Activated CD8-positive, alpha-beta memory T cell treated with anti-CD3 and anti-CD28 coated beads, Interleukin-2, amount 50 U/mL, for 48 hours (primary cell): ENCODE measurements around the gene USP7.

Experiments used
- DNase-seq: peaks from one replicate; pipeline ENCODE4 v3.0.0-alpha.2; 2020

The USP7 gene

DNA sequence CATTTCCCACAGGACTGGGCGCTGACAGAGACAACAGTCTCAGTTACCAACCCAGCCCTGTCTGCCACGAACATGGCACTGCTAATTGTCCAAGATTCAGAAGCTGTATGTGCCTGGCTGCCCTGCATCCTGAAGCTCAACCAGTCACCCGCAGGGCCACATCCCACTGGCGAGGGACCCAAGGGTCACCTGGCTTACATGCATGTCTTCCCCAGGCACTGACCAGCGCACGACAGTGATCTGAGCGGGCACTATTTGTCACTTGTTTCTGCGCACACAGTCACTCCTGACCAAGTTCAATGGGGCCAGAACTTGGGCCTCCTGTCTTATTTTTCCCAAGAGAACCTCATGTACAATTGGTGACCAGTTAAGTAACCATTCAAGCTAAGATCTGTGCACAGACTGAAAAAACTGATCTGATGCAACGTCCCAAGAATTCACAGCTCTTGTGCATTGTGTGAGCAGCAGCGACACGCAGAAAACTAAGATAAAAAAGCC is 13.1 kb downstream of the USP7 start:
- no peak for DNase-seq

DNA sequence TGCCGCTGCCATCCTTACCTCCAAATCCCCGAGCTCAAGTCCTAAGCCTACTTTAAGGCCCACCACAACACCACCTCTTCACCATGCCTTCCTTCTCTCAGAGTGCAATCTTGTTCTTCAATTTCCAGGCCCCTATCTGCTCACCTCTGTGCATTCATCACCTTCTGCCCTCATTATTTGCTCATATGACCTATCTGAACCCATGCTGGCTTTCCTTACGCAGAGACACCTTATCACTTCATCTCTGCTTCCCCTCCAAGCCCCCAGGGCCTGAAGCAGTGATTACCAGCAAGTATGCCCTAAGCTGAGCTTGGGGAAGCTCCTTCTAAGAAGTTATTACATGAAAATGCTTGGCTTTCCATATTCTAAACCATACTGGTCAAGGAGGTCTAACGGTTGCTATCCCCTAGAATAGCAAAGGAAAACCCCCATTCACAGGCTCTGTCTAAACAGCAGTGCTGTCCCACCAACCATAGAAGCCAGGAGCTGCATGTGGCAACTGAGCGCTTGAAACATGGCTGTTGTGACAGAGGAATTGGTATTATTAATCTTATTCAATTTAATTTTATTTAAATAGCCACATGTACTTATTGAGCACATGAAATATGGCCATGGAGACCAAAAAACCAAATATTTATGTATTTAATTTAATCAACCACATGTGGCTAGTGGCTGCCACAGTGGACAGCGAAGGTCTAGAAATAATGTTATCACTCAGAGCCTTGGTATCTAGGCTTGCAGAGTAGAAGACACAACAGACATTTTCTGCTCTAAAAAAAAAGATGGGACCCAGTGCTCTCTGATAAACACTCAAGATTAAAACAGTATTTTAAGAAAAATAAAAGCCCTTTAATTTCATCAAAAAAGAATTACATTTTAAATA is 13.9 kb downstream of the USP7 start:
- DNase-seq: no peak

DNA sequence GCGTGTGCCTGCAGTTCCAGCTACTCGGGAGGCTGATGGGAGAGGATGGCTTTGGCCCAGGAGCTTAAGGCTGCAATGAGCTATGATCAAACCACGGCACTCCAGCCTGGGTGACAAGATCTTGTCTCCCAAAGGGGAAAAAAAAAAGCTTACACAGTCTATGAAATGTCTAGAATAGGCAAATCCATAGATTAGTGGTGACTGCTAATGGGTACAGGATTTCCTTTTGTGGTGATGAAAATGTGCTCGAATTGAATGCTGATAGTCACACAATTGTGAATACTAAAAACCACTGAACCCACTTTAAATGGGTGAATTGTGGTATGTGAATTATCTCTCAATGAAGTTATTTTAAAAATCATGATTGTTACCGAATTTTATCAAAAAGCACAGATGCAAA is 14.9 kb downstream of the USP7 start:
- DNase-seq: no peak

DNA sequence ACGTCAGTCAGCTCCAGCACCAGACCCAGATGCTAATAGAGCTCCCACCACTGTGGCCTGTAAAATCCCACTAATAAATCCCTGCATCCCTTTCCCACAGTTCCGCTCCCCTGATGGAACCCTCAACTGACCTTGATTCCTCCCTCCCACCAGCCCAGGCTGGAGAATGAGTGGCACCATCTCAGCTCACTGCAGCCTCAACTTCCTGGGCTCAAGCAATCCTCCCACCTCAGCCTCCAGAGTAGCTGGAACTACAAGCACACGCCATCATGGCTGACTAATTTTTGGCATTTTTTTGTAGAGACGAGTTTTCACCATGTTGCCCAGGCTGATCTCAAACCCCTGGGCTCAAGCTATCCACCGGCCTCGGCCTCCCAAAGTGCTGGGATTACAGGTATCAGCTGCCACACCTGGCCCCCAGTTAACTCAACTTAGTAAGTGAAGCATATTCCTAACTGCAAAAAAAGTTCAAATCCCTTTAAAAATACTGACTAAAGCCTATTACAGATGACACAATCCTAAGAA is 15.6 kb downstream of the USP7 start:
- DNase-seq: no peak

DNA sequence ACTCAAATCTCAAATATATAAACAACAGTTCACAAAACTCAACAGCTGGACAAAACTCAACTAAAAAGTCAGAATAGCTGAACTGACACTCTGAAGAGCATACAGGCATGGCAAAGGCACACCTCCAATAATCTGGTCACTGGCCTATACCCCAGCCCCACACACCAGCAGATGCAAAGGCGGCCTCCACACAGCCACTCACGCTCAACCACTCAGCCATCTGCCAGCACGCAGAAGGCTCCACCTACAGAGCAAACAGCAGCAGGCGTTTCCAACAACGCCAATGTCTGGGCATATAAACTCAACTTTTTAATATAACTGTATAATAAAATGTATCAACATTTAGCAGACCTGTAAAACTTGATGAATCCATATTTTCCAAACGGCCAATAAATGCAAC is 17.2 kb downstream of the USP7 start:
- DNase-seq: no peak

DNA sequence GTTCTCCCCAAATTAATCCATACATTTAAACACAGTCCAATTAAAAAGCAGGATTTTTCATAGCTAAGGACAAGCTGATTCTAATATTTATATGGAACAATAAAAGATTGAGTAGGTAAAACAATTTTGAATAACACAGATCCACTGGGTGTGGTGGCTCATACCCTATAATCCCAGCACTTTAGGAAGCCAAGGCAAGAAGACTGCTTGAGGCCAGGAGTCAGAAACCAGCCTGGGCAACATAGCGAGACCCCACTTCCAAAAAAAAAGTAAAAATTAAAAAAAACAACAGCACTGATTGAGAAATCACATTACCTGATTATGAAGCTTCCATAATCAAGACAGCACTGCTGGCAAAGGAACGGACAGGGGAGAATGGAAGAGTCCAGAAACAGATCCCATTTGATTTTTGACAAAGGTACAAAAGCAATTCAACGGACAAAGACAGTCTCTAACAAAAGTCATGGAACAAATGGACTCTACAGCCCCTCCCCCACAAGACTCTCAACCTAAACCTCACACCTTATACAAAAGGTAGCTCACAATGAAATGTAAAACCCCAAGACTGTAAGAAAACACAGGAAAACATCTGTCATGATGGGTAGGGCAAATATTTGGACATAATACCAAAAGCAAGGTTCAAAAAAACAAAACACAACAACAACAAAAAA is 17.9 kb downstream of the USP7 start:
- no peak for DNase-seq

DNA sequence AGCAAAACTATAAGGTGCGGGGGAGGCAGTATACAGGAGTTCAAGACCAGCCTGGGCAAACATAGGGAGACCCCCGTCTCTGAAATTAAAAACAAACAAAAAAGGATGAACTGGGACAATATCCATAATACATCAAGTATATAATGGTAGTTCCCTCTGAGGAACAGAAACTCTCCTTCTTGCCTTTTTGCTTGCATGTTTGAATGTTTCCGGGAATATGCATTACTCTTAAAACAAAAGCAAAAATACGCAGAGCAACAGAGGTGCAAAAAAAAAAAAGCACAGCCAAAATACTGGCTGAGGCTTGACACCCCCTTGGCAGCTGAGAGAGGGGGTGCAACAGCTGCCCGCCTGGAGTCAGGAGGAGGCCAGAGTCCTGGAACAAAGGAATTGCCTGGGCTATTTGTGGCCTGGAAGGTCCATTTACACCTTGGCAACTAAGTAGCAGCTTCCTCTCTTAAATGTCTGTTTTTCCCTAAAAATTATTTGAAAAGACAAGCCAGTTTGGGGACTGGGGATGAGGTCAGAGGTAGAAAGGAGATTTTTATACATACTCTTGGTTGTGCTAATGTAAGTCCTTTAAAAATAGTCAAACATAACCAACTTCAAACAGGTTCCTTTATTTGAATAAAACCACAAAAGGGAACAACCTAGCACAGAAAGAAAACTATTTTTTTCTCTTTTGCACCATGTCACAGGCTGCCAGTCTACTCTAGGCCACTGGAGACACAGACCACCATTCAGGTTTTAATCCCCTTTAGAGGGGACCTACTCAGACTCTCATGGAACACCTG is 19.5 kb downstream of the USP7 start:
- DNase-seq: no peak

DNA sequence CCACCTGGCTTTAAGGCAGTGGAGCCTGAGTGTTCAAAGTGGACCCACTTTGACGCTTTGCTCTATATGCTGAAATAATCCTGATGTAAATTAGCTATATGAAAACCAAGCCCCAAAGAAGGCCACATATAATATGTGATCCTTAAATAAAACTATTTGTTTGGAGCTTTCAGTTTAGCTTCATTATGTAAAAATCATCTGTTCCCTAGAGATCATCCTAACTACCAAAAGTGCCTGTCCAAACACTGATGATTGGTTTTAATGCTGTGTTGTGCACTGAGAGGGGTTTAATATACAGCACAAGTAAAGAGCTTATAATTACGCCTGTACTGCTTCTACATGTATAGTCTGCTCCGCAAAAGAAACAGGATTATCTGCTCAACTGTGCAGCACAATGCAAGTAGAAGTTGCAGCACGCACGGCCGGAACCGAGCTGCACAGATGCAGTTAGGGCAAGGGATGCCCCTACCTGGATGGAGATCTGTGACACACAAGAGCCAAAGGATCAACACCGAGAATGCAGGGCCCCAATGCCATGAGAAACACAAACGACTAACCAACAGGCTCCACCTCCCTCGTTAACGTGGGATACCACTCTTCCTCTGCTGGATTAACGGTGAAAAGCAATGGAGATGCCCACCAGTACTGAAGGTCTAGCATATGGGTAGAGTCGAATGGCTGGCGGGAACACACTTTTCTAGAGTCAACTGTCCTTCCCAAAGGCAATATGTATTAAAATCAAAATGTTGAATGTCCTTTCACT is 20.5 kb downstream of the USP7 start:
- no peak for DNase-seq

DNA sequence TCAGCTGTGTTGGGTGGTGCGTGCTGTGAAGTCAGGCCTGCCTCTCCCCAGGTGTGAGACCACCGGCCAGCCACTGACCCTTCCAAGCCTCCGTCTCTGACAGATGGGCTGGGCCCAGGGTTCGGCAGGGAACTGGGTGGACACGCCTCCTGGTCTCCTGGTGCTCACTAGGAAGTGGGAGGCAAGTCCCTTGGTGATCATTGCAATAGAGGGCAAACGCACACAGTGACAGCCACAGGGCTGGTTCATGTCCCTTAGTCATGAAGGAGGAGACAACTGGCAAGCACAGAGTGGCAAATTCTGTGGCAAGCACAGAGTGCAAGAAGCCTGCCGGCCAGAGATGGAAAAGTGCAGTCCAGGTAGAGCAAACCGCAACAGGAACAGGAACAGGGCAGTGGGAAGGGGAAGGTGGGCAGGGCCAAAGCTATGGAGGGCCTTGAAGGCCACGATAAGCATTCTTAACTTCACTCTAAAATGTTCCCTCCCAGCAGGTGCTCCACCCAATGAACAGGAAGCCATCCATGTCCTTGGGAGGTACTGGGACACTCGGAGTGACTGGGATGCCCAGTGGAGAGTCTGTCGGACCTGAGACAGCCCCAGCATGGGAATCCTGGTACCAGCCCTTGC is 21.9 kb downstream of the USP7 start:
- no peak for DNase-seq

DNA sequence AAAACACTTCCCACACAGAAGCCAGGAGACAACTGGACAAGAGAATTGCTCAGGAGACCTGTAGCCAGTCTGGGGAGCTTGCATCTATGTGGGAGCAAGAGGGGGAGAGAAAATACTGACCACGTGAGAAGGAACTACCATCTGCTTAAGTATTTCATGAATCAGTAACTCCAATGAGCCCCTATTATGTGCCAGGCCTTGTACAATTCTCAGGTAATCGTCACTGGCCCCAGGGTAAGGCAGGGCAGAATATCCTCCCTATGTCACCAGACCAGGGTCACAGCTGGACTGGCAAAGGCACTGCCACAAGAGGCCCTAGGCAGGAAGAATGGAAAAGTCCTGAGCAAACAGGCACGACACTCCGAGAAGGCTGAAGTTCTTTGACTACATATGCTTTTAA is 25.9 kb downstream of the USP7 start:
- no peak for DNase-seq

DNA sequence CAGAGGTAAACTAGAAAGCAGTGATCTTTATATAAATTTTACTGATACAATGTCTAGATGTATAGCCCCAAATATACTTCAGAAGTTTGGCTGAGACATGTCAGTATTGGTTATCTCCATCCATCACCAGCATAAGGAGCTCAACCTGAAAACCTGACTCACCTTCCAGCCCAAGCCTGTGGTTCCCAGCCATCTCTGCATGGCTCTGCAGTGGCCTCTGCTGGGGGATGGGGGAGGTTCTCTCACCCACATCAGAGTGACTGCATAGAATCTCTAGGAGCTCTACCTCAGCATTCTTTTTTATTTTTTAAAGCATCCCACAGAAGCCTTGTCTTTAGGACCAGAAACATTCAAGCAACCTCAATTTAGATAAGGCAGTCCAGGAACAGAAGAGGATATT is 27.3 kb downstream of the USP7 start:
- peak; percentile 84 for DNase-seq

DNA sequence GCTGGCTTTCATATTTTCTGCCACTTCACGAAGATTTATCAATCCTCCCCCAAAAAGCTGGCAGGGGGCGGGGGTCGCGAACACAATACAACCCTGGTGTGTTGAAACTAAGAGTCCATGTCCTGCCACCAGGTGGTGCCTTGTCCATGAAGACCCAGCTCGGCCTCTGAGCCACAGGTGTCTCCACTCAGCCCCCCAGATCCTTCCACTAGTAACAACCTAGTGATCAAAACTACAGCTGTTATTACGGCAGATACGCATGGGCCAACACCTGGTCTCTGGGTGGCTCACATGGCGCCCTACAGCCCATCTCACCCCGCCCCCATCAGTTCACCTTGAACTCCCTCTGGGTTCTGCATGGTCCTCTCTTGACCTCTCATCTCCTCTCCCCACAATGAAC is 27.7 kb downstream of the USP7 start:
- DNase-seq: no peak

DNA sequence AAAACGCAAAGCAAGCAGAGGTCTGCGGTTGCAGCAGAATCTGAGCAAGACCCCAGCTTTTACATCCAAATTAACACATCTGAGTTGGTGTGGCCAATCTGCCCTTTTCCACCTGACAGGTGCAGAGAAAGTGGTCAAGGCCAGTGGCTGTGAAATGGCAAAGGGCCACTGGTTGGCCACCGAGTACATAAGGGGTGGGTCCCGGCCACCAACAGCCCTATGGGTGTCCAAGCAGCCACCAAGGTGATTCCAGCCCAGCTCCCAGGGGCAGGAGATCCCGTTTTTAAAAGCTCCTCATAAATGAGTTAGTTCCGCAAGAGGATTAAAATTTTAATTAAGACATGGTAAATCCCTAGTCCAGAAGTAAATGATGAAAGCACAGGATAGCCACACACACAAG is 29.1 kb downstream of the USP7 start:
- DNase-seq: no peak

DNA sequence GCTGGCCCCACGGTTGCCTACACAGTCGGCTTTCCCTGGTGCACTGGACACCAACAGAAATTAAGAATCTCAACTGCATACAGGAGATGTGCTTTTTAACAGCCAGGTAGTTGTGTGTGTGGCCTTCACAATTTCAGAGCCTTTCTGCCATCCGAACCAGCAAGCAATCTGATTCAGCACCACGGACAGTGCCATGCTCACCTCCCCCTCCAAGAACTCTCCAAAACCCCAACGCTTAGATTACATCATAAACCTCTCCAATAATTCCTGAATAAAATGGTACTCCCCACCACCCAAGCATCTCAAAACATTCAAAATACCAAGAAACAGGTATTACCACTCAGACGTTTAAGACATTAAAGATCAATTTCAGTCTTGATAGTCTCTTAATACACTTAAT is 31.8 kb downstream of the USP7 start:
- DNase-seq: peak; percentile 67

DNA sequence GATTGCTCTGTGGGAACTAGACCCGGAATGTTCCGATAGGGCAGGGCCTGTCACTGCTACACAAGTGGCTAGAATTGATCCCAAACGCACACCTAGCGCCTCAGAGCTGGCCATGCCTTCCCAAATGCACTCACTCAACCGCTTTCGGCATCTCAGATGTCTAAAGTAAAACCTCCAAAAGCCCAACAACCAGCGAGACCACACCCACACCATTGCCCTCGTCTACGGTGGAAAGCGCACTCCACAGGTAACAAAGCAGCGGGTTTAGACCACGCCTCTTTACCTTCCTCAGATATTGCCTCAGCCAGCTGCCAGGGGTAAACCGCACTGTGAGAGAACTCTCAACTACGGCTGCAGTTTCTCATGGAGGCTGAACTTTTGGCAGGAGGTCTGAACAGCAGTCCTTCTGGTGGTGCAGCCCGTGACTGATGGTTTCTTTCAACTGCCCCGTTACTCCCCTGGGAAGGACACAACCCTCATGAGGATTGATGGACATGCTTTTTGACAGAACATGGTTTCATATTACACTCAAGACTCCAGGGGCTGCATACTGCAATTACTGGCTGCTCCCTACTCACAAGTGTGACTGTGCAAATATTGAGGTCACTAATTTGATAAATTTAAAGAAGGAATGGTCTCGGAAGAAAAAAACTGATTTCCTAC is 34.5 kb downstream of the USP7 start:
- DNase-seq: no peak

DNA sequence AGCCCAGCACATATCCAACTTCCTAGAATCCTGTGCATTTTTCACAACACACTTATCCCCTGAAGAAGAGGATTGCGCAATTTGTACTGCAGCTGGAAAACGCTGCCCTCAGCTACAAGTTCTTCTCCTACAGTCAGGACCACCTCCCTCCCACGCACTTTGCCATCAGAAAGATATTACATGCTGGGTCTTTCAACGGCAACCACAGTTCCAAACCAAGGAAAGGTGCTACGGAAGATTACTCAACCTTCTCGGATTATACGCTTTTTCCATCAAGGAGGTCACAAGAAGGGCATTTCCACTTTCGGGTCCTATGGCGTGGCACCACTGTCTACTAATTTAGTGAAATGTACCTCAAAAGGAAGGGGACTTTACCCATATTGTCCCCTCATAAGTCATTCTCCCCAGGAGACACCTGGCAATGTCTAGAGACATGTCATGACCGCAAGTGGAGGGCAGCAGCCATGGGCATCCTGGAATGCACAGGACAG is 35.2 kb downstream of the USP7 start:
- peak; percentile 64 for DNase-seq

DNA sequence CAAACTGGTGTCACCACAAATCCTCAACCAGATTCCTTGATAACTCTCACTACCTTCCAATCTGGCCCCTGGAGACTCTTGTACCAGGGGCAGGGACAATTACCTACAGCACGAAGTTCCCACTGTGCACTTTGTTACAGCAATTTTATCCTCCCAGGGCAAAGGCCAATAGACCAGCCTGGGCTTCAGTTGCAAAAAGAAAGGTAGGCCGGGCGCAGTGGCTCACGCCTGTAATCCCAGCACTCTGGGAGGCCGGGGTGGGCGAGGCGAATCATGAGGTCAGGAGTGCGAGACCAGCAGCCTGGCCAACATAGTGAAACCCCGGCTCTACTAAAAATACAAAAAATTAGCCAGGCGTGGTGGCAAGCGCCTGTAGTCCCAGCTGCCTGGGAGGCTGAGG is 36.9 kb downstream of the USP7 start:
- no peak for DNase-seq

DNA sequence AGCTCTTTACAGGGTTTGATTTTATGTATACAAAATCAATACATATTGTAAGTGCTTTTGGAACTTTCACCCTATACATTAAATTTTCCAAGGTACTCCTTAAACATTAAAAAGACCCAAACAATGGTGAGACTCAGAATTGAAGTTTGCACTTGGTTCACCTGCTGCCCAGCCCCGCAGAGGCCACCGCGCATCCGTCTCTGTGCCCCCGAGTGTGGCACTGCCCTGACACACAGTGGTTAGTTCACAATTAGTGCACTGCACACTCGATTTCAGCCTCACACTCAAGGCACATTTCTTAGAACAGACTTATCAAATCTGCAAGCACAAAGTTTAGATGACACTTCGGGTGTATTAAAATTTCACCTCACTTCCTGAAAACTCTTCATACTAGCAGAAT is 38.3 kb downstream of the USP7 start:
- no peak for DNase-seq

DNA sequence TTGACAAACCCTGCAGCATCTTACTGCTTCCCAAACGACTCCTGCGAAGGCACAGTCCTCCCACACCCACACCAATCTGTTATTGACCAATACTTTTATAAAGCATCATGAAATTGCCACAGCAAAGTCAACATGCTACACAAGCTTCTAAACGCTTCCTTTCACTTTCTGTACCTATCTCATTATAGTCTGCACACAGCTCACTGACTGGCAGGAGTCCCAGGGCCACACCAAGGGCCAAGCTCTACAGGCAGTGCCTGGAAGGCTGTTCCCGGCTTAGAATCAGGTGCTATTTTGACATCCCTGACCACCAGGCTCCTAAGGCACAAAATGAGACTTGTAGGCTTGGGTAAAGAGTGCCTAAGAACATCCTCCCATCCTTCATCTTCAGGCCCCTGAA is 39.5 kb downstream of the USP7 start:
- no peak for DNase-seq

DNA sequence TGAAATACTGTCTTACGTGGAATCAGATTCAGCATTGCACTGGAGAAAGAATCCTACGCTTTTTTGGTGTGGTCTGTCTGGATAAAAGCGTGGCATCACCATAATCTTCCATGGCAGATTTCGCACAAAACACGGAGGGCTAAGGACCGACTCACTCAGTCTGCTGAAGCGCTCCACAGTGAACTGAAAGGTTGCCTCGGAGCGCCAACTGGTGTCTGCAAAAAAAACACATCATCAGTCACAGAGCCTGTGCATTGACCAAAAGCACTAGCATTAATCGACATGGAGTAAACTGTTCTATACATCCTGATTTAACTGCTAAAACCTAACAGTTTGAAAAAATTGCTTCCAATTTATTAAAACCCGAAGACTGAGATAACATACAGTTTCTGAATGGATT is 40.5 kb downstream of the USP7 start:
- no peak for DNase-seq

DNA sequence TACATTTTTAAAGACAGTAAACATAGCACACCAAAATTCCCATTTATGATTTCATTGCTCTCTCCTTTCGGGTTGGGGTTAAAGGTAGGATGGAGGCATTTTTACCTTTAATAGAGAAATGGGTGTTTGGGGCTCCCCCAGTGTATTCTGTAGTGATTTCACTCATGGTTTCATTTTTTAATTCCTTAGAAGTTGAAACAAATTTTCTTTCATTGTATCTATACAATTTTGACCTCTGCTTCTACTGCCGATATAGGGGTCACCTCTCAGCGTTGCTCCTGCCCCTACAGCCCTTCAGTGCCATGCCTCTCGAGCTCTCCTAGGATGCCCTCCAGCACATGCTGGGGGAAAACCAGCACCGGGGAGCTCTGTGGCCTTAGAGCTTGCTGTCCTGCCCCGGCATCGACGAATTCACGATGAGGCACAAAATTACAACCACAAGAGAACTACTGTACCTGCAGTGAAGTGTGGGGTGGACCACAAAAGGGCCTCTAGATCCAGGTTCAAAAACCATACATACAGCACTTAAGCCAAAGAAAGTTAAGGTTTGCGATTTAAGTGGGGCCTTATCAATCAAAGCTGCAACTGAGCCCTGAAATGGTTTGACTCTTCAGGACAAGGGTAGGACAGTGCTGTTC is 42.2 kb downstream of the USP7 start:
- no peak for DNase-seq
